HEK293 (cell line): ENCODE results near the gene KIF25.

Experiments
- CTCF ChIA-PET: fragments of 350-600 bp; formaldehyde crosslinking; extraction: SDS; loops from one replicate; lab custom pipeline; 2021; ENCODE audit warnings: antibody characterized with exemption; lab: Yijun Ruan, JAX
- POLR2A ChIA-PET: fragments of 300-600 bp; formaldehyde crosslinking; extraction: SDS; loops from one replicate; lab custom pipeline; 2020; ENCODE audit warnings: antibody characterized with exemption, inconsistent platforms; lab: Yijun Ruan, JAX
- H3K27ac ChIP-seq: fragments of 200-500 bp; sonication (Bioruptor generic); 2 replicates; pipeline ENCODE4 v1.5.1; 2014; ENCODE audit warnings: low read depth, low read length, control low read depth, inconsistent platforms; ENCODE audit errors: extremely low read depth
- H3K36me3 ChIP-seq, 2 experiments: fragments of 200-500 bp in 1 of 2; sonication (Bioruptor generic) in 1 of 2; 1 replicate in 1 of 2; 2 replicates in 1 of 2; pipeline ENCODE4 v1.5.1; 2014 to 2017; ENCODE audit warnings: inconsistent platforms in 2 of 2, low read length in 2 of 2; ENCODE audit not compliant: control insufficient read depth in 2 of 2, insufficient read depth in 1 of 2
- H3K4me1 ChIP-seq: fragments of 200-500 bp; sonication (Bioruptor generic); 2 replicates; pipeline ENCODE4 v1.5.1; 2014; ENCODE audit warnings: mild to moderate bottlenecking, low read length, inconsistent platforms; ENCODE audit not compliant: control insufficient read depth, insufficient read depth
- H3K4me3 ChIP-seq: 2 replicates; pipeline ENCODE4 v1.5.1; 2011; ENCODE audit warnings: low read depth, mild to moderate bottlenecking, control low read depth, low read length, moderate library complexity
- H3K9me3 ChIP-seq: fragments of 200-500 bp; sonication (Bioruptor generic); 2 replicates; pipeline ENCODE4 v1.5.1; 2014; ENCODE audit warnings: low read depth, low read length, inconsistent platforms; ENCODE audit not compliant: control insufficient read depth, insufficient read depth
- ELK4 ChIP-seq: IDR thresholded peaks from 2 replicates; pipeline ENCODE4 v1.6.1; 2011; ENCODE audit warnings: mild to moderate bottlenecking, low read depth, low read length, borderline replicate concordance
- GLI4 ChIP-seq: fragments of 450-650 bp; formaldehyde crosslinking; IDR thresholded peaks from 2 replicates; pipeline ENCODE4 v1.5.1; 2016; ENCODE audit warnings: missing biosample characterization, missing genetic modification characterization
- INSM2 ChIP-seq: fragments of 450-650 bp; formaldehyde crosslinking; IDR thresholded peaks from 2 replicates; pipeline ENCODE4 v1.5.1; 2016; ENCODE audit warnings: missing biosample characterization, missing genetic modification characterization
- MZF1 ChIP-seq: fragments of 450-650 bp; formaldehyde crosslinking; IDR thresholded peaks from 2 replicates; pipeline ENCODE4 v1.5.1; 2017; ENCODE audit warnings: missing biosample characterization, missing genetic modification characterization, borderline replicate concordance
- PRDM1 ChIP-seq: fragments of 450-650 bp; formaldehyde crosslinking; IDR thresholded peaks from 2 replicates; pipeline ENCODE4; 2016; ENCODE audit warnings: missing biosample characterization, missing genetic modification characterization
- SETDB1 ChIP-seq: IDR thresholded peaks from one replicate; pipeline ENCODE4 v1.6.1; 2017; ENCODE audit warnings: mild to moderate bottlenecking, low read length, moderate library complexity, mixed read lengths; ENCODE audit not compliant: insufficient read length
- SP2 ChIP-seq: fragments of 450-650 bp; formaldehyde crosslinking; IDR thresholded peaks from 2 replicates; pipeline ENCODE4 v1.5.1; 2016; ENCODE audit warnings: missing biosample characterization, missing genetic modification characterization
- SP3 ChIP-seq: fragments of 450-650 bp; formaldehyde crosslinking; IDR thresholded peaks from 2 replicates; pipeline ENCODE4 v1.5.1; 2016; ENCODE audit warnings: missing biosample characterization, missing genetic modification characterization
- ZBTB17 ChIP-seq: fragments of 450-650 bp; formaldehyde crosslinking; IDR thresholded peaks from 2 replicates; pipeline ENCODE4 v1.5.1; 2016; ENCODE audit warnings: missing biosample characterization, missing genetic modification characterization
- ZBTB44 ChIP-seq: fragments of 450-650 bp; IDR thresholded peaks from 2 replicates; pipeline ENCODE4 v1.5.1; 2018; ENCODE audit warnings: missing biosample characterization, mild to moderate bottlenecking, missing genetic modification characterization
- ZFP3 ChIP-seq: fragments of 450-650 bp; formaldehyde crosslinking; IDR thresholded peaks from 2 replicates; pipeline ENCODE4 v1.5.1; 2016; ENCODE audit warnings: low read depth, missing biosample characterization, missing genetic modification characterization
- ZIC2 ChIP-seq: fragments of 450-650 bp; formaldehyde crosslinking; IDR thresholded peaks from 2 replicates; pipeline ENCODE4 v1.5.1; 2016; ENCODE audit warnings: missing biosample characterization, missing genetic modification characterization
- ZNF146 ChIP-seq: fragments of 450-650 bp; formaldehyde crosslinking; IDR thresholded peaks from 2 replicates; pipeline ENCODE4 v1.5.1; 2016; ENCODE audit warnings: missing biosample characterization, missing genetic modification characterization
- ZNF18 ChIP-seq: fragments of 450-650 bp; formaldehyde crosslinking; IDR thresholded peaks from 2 replicates; pipeline ENCODE4 v1.5.1; 2016; ENCODE audit warnings: missing biosample characterization, missing genetic modification characterization
- ZNF280D ChIP-seq: fragments of 450-650 bp; formaldehyde crosslinking; IDR thresholded peaks from 2 replicates; pipeline ENCODE4 v1.5.1; 2016; ENCODE audit warnings: missing biosample characterization, missing genetic modification characterization
- ZNF324 ChIP-seq: fragments of 450-650 bp; formaldehyde crosslinking; IDR thresholded peaks from 2 replicates; pipeline ENCODE4 v1.5.1; 2016; ENCODE audit warnings: missing biosample characterization, missing genetic modification characterization
- ZNF341 ChIP-seq: fragments of 450-650 bp; formaldehyde crosslinking; IDR thresholded peaks from 2 replicates; pipeline ENCODE4; 2016; ENCODE audit warnings: low read depth, missing biosample characterization, missing genetic modification characterization
- ZNF423 ChIP-seq: fragments of 450-650 bp; formaldehyde crosslinking; IDR thresholded peaks from 2 replicates; pipeline ENCODE4 v1.5.1; 2016; ENCODE audit warnings: missing biosample characterization, missing genetic modification characterization
- ZNF585B ChIP-seq: fragments of 450-650 bp; formaldehyde crosslinking; IDR thresholded peaks from 2 replicates; pipeline ENCODE4 v1.5.1; 2016; ENCODE audit warnings: missing biosample characterization, missing genetic modification characterization
- ZNF600 ChIP-seq: fragments of 450-650 bp; formaldehyde crosslinking; IDR thresholded peaks from 2 replicates; pipeline ENCODE4 v1.5.1; 2016; ENCODE audit warnings: missing biosample characterization, missing genetic modification characterization
- ZNF768 ChIP-seq: fragments of 450-650 bp; formaldehyde crosslinking; IDR thresholded peaks from 2 replicates; pipeline ENCODE4 v1.5.1; 2018; ENCODE audit warnings: missing biosample characterization, mild to moderate bottlenecking, missing genetic modification characterization
- ZNF777 ChIP-seq: fragments of 450-650 bp; formaldehyde crosslinking; IDR thresholded peaks from 2 replicates; pipeline ENCODE4 v1.5.1; 2017; ENCODE audit warnings: missing biosample characterization, missing genetic modification characterization, borderline replicate concordance
- TF ChIP-seq, protein P1 (sequence below): fragments of 450-650 bp; formaldehyde crosslinking; IDR thresholded peaks from 2 replicates; pipeline ENCODE4 v1.5.1; 2017; ENCODE audit warnings: missing biosample characterization, missing genetic modification characterization
- TF ChIP-seq, protein P2 (sequence below): fragments of 450-650 bp; formaldehyde crosslinking; IDR thresholded peaks from 2 replicates; pipeline ENCODE4 v1.5.1; 2017; ENCODE audit warnings: missing biosample characterization, missing genetic modification characterization

KIF25 gene

DNA sequence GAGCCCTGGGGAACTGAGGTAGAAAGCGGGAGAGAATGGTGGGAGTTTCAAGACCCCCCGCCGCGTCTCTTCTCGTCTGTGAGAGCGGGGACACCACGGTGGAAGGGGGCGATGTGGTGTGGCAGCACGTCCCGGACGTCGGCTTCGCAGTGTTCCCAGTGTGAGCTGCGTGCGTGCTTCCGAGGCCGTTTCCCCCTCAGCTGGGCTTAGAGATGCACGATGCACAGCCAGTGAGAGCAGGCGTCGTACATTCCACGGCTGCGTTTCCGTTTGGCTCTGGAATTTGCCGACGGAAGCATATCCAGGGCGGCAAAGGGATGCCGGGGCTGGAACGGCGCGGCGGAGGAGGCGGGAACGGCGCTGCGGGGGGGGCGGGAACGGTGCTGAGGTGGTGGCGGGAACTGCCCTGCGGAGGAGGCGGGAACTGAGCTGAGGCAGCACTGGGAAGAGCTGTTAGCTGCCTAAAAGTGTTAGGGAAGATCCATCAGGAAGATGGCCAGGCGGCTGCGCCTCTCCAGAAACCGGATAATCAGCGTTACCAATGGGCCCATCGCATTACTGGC lies 37.7 kb downstream of the KIF25 start:
- POLR2A ChIA-PET, result interaction anchor here (0.6 to 1.2 kb wide), 4 partner anchors 11 to 213 kb away, joined by 3 to 11 read pairs (median 4); no protein-coding TSS in a partner anchor
- H3K4me3 ChIP-seq, result peak overlapping the region; percentile 34
- peaks cover 8% of the 10 kb centered on the region for H3K4me1 ChIP-seq
- CTCF ChIA-PET, result interaction anchor here (1.1 kb wide), 1 partner anchor 20 kb away, joined by 3 read pairs; no protein-coding TSS in a partner anchor
- H3K27ac ChIP-seq, result peak overlapping the region; percentile 77
- H3K36me3 ChIP-seq, result peaks cover 0 to 3% of the 10 kb centered on the region in 2 experiments; a peak in 1 of 3 replicates
- no peaks in the 10 kb centered on the region for H3K9me3 ChIP-seq
- TF ChIP-seq SP2 (tag by site-specific recombination) (peak; percentile 65), ZNF585B (tag by site-specific recombination) (no peak), MZF1 (tag by site-specific recombination) (peak; percentile 77), ZNF146 (tag by site-specific recombination) (peak; percentile 49; the same call in 1 of the 2 replicates), ELK4 (no peak), ZNF777 (tag by site-specific recombination) (peak; percentile 72; the same call in 1 of the 2 replicates), SP3 (peak; percentile 24; the same call in 1 of the 2 replicates), PRDM1 (peak; percentile 38; the same call in 1 of the 2 replicates), ZNF341 (tag by site-specific recombination) (peak; percentile 96; the same call in 1 of the 2 replicates), ZNF280D (tag by site-specific recombination) (no peak), ZBTB44 (tag by site-specific recombination) (peak; percentile 53; the same call in 1 of the 2 replicates), ZNF423 (tag by site-specific recombination) (0 out of 2 replicates have a peak, but pooled peaks have one; percentile 16), GLI4 (tag by site-specific recombination) (0 out of 2 replicates have a peak, but pooled peaks have one; percentile 57), INSM2 (tag by site-specific recombination) (peak; percentile 90), SETDB1 (peak; percentile 49), ZIC2 (peak; percentile 83), ZBTB17 (tag by site-specific recombination) (peak; percentile 61; the same call in 1 of the 2 replicates), ZFP3 (tag by site-specific recombination) (no peak), ZNF768 (tag by site-specific recombination) (0 out of 2 replicates have a peak, but pooled peaks have one; percentile 4), ZNF324 (tag by site-specific recombination) (0 out of 2 replicates have a peak, but pooled peaks have one; percentile 29), ZNF18 (tag by site-specific recombination) (peak; percentile 94), ZNF600 (tag by site-specific recombination) (peak; percentile 95)
- TF ChIP-seq, protein P1, sequence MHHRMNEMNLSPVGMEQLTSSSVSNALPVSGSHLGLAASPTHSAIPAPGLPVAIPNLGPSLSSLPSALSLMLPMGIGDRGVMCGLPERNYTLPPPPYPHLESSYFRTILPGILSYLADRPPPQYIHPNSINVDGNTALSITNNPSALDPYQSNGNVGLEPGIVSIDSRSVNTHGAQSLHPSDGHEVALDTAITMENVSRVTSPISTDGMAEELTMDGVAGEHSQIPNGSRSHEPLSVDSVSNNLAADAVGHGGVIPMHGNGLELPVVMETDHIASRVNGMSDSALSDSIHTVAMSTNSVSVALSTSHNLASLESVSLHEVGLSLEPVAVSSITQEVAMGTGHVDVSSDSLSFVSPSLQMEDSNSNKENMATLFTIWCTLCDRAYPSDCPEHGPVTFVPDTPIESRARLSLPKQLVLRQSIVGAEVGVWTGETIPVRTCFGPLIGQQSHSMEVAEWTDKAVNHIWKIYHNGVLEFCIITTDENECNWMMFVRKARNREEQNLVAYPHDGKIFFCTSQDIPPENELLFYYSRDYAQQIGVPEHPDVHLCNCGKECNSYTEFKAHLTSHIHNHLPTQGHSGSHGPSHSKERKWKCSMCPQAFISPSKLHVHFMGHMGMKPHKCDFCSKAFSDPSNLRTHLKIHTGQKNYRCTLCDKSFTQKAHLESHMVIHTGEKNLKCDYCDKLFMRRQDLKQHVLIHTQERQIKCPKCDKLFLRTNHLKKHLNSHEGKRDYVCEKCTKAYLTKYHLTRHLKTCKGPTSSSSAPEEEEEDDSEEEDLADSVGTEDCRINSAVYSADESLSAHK, result peak; percentile 100
- TF ChIP-seq, protein P2, sequence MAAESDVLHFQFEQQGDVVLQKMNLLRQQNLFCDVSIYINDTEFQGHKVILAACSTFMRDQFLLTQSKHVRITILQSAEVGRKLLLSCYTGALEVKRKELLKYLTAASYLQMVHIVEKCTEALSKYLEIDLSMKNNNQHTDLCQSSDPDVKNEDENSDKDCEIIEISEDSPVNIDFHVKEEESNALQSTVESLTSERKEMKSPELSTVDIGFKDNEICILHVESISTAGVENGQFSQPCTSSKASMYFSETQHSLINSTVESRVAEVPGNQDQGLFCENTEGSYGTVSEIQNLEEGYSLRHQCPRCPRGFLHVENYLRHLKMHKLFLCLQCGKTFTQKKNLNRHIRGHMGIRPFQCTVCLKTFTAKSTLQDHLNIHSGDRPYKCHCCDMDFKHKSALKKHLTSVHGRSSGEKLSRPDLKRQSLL (tag by site-specific recombination), result peak; percentile 73
